MM.1S (cell line): ENCODE results near the gene LMF1.

Experiments
- EZH2 ChIP-seq: fragments of 300-600 bp; sonication (generic); optimal IDR thresholded peaks from 2 replicates; pipeline ENCODE3; 2017; ENCODE audit warnings: low read depth, mild to moderate bottlenecking, antibody characterized with exemption, low read length, mixed read lengths
- EZH2phosphoT487 ChIP-seq: fragments of 300-600 bp; sonication (generic); IDR thresholded peaks from 2 replicates; pipeline ENCODE4 v1.6.1; 2018; ENCODE audit warnings: antibody characterized with exemption, low read length
- TF ChIP-seq, protein P1 (sequence below): fragments of 300-600 bp; sonication (generic); IDR thresholded peaks from 2 replicates; pipeline ENCODE4 v1.5.1; 2016; ENCODE audit warnings: antibody characterized with exemption, low read length, mixed read lengths

DNA sequence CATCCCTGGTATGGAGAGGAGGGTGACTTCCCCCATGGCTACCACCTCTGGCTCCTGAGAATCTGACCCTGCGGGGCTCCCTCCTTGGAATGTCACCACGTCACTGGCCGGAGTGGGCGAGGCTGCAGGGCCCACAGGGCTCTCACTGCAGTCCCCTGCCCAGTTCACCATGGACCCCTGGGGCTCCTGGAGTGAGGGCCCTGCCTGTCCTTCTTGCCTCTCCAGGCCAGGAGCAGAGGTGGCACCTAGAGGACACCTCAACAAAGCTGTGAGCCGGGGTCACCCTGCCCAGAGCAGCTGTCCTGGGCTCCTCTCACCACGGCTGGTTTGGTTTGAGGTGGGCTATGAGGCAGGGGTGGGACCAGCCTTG lies 102.4 kb downstream of the LMF1 start:
- TF ChIP-seq, protein P1, sequence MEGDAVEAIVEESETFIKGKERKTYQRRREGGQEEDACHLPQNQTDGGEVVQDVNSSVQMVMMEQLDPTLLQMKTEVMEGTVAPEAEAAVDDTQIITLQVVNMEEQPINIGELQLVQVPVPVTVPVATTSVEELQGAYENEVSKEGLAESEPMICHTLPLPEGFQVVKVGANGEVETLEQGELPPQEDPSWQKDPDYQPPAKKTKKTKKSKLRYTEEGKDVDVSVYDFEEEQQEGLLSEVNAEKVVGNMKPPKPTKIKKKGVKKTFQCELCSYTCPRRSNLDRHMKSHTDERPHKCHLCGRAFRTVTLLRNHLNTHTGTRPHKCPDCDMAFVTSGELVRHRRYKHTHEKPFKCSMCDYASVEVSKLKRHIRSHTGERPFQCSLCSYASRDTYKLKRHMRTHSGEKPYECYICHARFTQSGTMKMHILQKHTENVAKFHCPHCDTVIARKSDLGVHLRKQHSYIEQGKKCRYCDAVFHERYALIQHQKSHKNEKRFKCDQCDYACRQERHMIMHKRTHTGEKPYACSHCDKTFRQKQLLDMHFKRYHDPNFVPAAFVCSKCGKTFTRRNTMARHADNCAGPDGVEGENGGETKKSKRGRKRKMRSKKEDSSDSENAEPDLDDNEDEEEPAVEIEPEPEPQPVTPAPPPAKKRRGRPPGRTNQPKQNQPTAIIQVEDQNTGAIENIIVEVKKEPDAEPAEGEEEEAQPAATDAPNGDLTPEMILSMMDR, result no peak
- TF ChIP-seq EZH2, result no peak
- TF ChIP-seq EZH2phosphoT487, result no peak
